GM10266 (cell line): Measurements from ENCODE around the gene RAB5B.

Source experiments
- DNase-seq: peaks from one replicate; pipeline ENCODE4 v3.0.0; 2012; ENCODE audit errors: extremely low spot score
- TF ChIP-seq, protein P1 (sequence below): IDR thresholded peaks from 2 replicates; pipeline ENCODE4 v1.5.1; 2012; ENCODE audit warnings: mild to moderate bottlenecking, low read depth; ENCODE audit not compliant: control insufficient read depth, insufficient read depth; ENCODE audit errors: missing control alignments

Gene RAB5B

DNA sequence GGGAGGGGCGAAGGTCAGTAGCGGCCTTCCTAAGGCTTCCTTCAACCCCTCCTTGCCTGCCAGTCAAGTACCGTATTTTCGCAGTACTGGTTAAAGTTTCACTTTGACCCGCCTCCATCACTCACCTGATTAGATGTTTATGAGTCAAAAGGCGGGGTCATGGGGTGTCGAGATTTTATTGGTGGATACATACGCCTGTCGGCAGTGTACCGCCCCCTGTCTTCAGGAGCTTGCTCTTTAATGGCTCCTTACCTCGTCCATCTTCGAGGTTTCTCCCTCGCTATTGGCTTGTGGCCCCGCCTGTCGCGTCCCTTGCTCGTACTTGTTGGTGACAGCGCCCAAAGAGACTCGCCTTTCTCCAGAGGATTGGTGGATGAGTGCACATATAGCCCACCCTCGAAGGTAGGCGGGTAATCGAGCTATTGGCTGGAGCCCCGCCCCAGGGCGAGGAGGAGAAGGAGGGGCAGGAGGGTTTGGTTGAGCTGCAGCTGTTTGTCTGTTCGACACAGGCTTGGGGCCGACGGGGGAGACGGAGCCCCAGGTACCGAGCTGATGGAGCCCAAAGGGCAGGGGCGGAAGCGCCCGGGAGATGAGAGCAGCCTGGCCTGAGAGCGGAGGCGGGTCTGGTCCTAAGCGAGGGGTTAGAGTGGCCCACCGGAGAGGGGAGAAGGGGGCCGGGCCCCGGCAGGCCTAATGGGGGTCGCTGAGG lies at the start of gene RAB5B:
RAB5B (plus strand) TSS at position 480 of the 709 bp plus-strand sequence. CDS start 12,883 bp downstream, outside the sequence.
- peak; percentile 92 for DNase-seq
- TF ChIP-seq, protein P1, sequence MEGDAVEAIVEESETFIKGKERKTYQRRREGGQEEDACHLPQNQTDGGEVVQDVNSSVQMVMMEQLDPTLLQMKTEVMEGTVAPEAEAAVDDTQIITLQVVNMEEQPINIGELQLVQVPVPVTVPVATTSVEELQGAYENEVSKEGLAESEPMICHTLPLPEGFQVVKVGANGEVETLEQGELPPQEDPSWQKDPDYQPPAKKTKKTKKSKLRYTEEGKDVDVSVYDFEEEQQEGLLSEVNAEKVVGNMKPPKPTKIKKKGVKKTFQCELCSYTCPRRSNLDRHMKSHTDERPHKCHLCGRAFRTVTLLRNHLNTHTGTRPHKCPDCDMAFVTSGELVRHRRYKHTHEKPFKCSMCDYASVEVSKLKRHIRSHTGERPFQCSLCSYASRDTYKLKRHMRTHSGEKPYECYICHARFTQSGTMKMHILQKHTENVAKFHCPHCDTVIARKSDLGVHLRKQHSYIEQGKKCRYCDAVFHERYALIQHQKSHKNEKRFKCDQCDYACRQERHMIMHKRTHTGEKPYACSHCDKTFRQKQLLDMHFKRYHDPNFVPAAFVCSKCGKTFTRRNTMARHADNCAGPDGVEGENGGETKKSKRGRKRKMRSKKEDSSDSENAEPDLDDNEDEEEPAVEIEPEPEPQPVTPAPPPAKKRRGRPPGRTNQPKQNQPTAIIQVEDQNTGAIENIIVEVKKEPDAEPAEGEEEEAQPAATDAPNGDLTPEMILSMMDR = no peak

- TF ChIP-seq, protein P1 = no peak
- DNase-seq = no peak
Measured at GRCh38 chr12:55925371-55925770, 48.5 kb upstream of the RAB5B start.

- TF ChIP-seq, protein P1 = no peak
- DNase-seq = no peak
Measured at GRCh38 chr12:55925870-55926737, 47.8 kb upstream of the RAB5B start.

DNA sequence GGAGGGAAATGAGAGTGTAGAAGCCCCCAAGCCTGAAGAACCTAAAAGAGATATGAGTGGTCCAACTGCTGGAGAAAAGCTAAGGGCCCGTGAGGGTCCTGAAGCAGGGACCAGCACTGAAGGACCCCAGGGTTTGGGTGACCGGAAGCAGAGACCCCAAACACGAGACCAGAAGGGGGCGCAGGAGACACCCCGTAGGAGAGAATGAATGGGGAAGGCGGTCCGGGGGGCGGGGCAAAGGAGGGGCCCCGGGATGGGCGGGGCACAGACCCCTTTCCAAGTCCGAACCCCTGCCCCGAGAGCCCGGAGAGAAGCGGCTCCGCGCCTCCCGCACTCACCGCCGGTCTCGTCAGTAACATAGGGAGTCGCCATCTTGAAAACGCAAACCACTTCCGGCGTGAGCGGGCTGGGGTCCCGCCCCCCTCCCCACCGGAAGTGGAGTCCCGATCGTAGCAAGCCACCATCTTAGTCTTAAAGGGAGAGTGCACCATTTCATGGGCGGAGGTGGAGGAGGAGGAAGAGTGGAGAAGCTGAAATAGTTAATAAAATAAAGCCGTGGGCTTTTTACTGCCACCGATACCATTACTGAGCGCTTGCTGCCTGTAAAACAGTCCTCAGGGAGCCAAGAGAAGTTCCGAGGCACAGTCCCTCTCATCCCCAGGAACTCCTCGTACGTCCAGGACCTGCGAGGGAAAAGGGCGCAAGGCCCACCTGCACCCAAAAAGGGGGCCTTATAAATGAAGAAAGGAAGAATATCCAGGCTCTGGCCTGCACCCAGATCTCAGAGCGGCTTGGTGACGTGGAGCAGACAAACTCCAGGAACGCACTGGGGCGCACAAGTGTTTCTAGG lies 46.9 kb upstream of the RAB5B start:
- DNase-seq = peak; percentile 92
- TF ChIP-seq, protein P1 = peak; percentile 77

- peak; percentile 83 for DNase-seq
- TF ChIP-seq, protein P1 = no peak
Measured at GRCh38 chr12:55927588-55928502, 46.0 kb upstream of the RAB5B start, which contains the start of gene PYM1. Gene PYM1 (minus strand): TSS chr12:55927894. CDS start chr12:55927761, 133 bp downstream.

GRCh38 chr12:55929306-55929791 lies 44.5 kb upstream of the RAB5B start:
- DNase-seq = peak; percentile 89
- TF ChIP-seq, protein P1 = no peak
